GM12878 (cell line): ENCODE data around the gene TSSC4. TPM values are rescaled to one million over a fixed set of nuclear protein-coding genes. Genes with fewer than 3 reads are reported as not detected.
A peak's percentile ranks its signal among the peaks of the same experiment; 100 is the strongest.

Experiments
- ATAC-seq: fragments of 200-7000 bp; cut with Tn5 transposase; 3 replicates; pipeline ENCODE4 v1.9.1; 2020; ENCODE audit warnings: mild to moderate bottlenecking, moderate library complexity
- BruUV-seq: library from RNA; stranded (reverse); fragments of 400-500 nt; replicated peaks from 2 replicates; lab custom pipeline; 2021; lab: Mats Ljungman, UMichigan
- CTCF ChIA-PET: fragments of 300-600 bp; sonication (Branson Sonifier 250); formaldehyde crosslinking; extraction: SDS; loops from one replicate; lab custom pipeline; 2021; ENCODE audit warnings: inconsistent platforms; lab: Yijun Ruan, JAX
- POLR2A ChIA-PET: fragments of 350-600 bp; formaldehyde crosslinking; extraction: SDS; loops from one replicate; lab custom pipeline; 2021; ENCODE audit warnings: inconsistent platforms; lab: Charles Lee
- RAD21 ChIA-PET: fragments of 300-600 bp; sonication (Branson Sonifier 250); formaldehyde crosslinking; loops from one replicate; lab custom pipeline; 2023; ENCODE audit warnings: antibody characterized with exemption; ENCODE audit not compliant: unreplicated experiment; lab: Charles Lee
- SMC1A ChIA-PET: fragments of 300-600 bp; sonication (Branson Sonifier 250); formaldehyde crosslinking; loops from one replicate; lab custom pipeline; 2023; ENCODE audit not compliant: unreplicated experiment, uncharacterized antibody; lab: Charles Lee
- DNase-seq: peaks from one replicate; pipeline ENCODE4 v3.0.0-alpha.2; 2011; ENCODE audit warnings: low read depth, low spot score
- FAIRE-seq: peaks from 3 replicates; lab custom pipeline; 2011; peaks lifted over from hg19 to GRCh38; lab: Jason Lieb, UNC
- H2AFZ ChIP-seq: 2 replicates; pipeline ENCODE4 v1.6.0; 2011; ENCODE audit warnings: low read depth, low read length, control low read depth; ENCODE audit not compliant: control insufficient read depth
- H3K27ac ChIP-seq: 2 replicates; pipeline ENCODE4 v1.5.1; 2011; ENCODE audit warnings: control low read depth; ENCODE audit not compliant: control insufficient read depth, insufficient read depth
- H3K27me3 ChIP-seq, 2 experiments: replicated peaks in 1 of 2; 2 replicates each; pipeline versions ENCODE4 v1.6.0 to v1.6.1; 2011; ENCODE audit warnings: low read length in 1 of 2; ENCODE audit not compliant: control insufficient read depth in 2 of 2, insufficient read depth in 2 of 2
- H3K36me3 ChIP-seq, 2 experiments: 2 replicates each; pipeline ENCODE4 v1.5.1; 2011; ENCODE audit warnings: low read length in 1 of 2; ENCODE audit not compliant: control insufficient read depth in 2 of 2, insufficient read depth in 2 of 2
- H3K4me1 ChIP-seq: 2 replicates; pipeline ENCODE4 v1.6.1; 2011; ENCODE audit warnings: mild to moderate bottlenecking, low read length, moderate library complexity, mixed read lengths; ENCODE audit not compliant: control insufficient read depth, insufficient read depth
- H3K4me2 ChIP-seq: 2 replicates; pipeline ENCODE4 v1.6.0; 2011; ENCODE audit warnings: control low read depth; ENCODE audit not compliant: control insufficient read depth, insufficient read depth
- H3K4me3 ChIP-seq: fragments of 200-600 bp; sonication (generic); 2 replicates; pipeline ENCODE4 v1.5.1; 2016
- H3K79me2 ChIP-seq: 2 replicates; pipeline ENCODE4 v1.6.0; 2011; ENCODE audit warnings: low read length; ENCODE audit not compliant: control insufficient read depth, insufficient read depth
- H3K9ac ChIP-seq: 2 replicates; pipeline ENCODE4 v1.8.0; 2011; ENCODE audit warnings: low read length, control low read depth, mixed read lengths; ENCODE audit not compliant: control insufficient read depth, insufficient read depth
- H3K9me3 ChIP-seq: replicated peaks from 3 replicates; pipeline ENCODE4 v1.5.1; 2011; ENCODE audit warnings: mild to moderate bottlenecking, low read length; ENCODE audit not compliant: control insufficient read depth, insufficient read depth
- H4K20me1 ChIP-seq: 2 replicates; pipeline ENCODE4 v1.6.0; 2011; ENCODE audit not compliant: control insufficient read depth, insufficient read depth
- CHD1 ChIP-seq: IDR thresholded peaks from 2 replicates; pipeline ENCODE4 v1.6.1; 2012; ENCODE audit warnings: low read depth, low read length, improper control_type of control experiment
- POU2F2 ChIP-seq: IDR thresholded peaks from 3 replicates; pipeline ENCODE4 v1.6.1; 2011; ENCODE audit warnings: low read depth, mild to moderate bottlenecking, low read length, borderline replicate concordance
- RELA ChIP-seq: fragments of 450-650 bp; IDR thresholded peaks from 2 replicates; pipeline ENCODE4 v1.8.0; 2014; ENCODE audit warnings: borderline replicate concordance; ENCODE audit not compliant: partially characterized antibody
- WGBS: methylation state at CpG from one replicate; pipeline ENCODE4 v1.1.6; 2016; ENCODE audit warnings: low lambda C conversion rate; ENCODE audit not compliant: insufficient replicate concordance, insufficient coverage; ENCODE audit errors: missing lambda C conversion rate; 5-methylcytosine and 5-hydroxymethylcytosine counted together
- in situ Hi-C: fragments of 300-500 bp; cut with MboI; formaldehyde crosslinking; loops from 9 replicates; pipeline ENCODE4 v1.14.3; 2018; ENCODE audit warnings: mixed read lengths
- intact Hi-C: fragments of 100-400 bp; cut with micrococcal nuclease; formaldehyde crosslinking; loops from one replicate; pipeline ENCODE4 v1.14.2; 2022; ENCODE audit not compliant: unreplicated experiment
- polyA plus RNA-seq, 11 experiments: library from polyadenylated mRNA; depleted of rRNA in 4 of 11; unstranded in 6 of 11; stranded (reverse) in 5 of 11; fragments of >200 nt; fragmentation: Nextera tagmentation in 4 of 11; fragmentation: Illumina TruSeq in 1 of 11; extraction: Ambion mirVana in 4 of 11; extraction: Trizol in 1 of 11; gene quantifications; 1 replicate in 1 of 11; 2 replicates in 10 of 11; pipeline versions ENCODE4 v1.2.1 to v1.2.3, GENCODE V29; 2011 to 2016; ENCODE audit warnings: inconsistent platforms in 2 of 11, missing spikeins in 2 of 11, low read depth in 1 of 11
- total RNA-seq, 4 experiments: library from RNA; depleted of rRNA in 3 of 4; stranded (reverse); fragments of >200 nt in 3 of 4; fragmentation: Illumina TruSeq in 1 of 4; extraction: Trizol in 1 of 4; gene quantifications; 2 replicates each; pipeline versions ENCODE4 v1.2.1 to v1.2.3, GENCODE V29; 2013 to 2021
- TF ChIP-seq, protein P1 (sequence below): fragments of 450-650 bp; IDR thresholded peaks from 2 replicates; pipeline ENCODE4 v1.6.1; 2014; ENCODE audit warnings: mild to moderate bottlenecking

TSSC4 gene
- total and polyA plus RNA-seq, 10 of the 15 experiments (the other 5 are each of a cell fraction or from before 2014, with no cell fraction given), result 0.69 to 70.1 (median 25.7) TPM

GRCh38 chr11:2399488-2400068, 972 bp upstream of the TSSC4 start:
- peak overlapping the region; percentile 89 for H3K27ac ChIP-seq
- TF ChIP-seq RELA, result no peak
- no peak for TF ChIP-seq CHD1
- no peak for TF ChIP-seq POU2F2
- TF ChIP-seq, protein P1, sequence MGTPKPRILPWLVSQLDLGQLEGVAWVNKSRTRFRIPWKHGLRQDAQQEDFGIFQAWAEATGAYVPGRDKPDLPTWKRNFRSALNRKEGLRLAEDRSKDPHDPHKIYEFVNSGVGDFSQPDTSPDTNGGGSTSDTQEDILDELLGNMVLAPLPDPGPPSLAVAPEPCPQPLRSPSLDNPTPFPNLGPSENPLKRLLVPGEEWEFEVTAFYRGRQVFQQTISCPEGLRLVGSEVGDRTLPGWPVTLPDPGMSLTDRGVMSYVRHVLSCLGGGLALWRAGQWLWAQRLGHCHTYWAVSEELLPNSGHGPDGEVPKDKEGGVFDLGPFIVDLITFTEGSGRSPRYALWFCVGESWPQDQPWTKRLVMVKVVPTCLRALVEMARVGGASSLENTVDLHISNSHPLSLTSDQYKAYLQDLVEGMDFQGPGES, result no peak
- H3K36me3 ChIP-seq, result peaks cover 5 to 24% of the 10 kb centered on the region in 2 experiments; a peak in 3 of 4 replicates
- peak overlapping the region; percentile 93 for H3K9ac ChIP-seq
- in situ Hi-C loops (loop anchor here (25.0 kb wide), 1 partner anchor 1587 kb away; the partner anchor contains the start of genes PIDD1, PNPLA2 and RPLP2), intact Hi-C loops (loop anchor here (5.0 kb wide), 1 partner anchor 547 kb away; the partner anchor contains the start of gene LSP1)
- peak overlapping the region; percentile 96 for H3K4me2 ChIP-seq
- no peaks in the 10 kb centered on the region for H4K20me1 ChIP-seq
- peak overlapping the region; percentile 72 for H3K4me3 ChIP-seq
- H3K79me2 ChIP-seq, result peaks cover 24% of the 10 kb centered on the region
- ChIA-PET RAD21 (interaction anchor here (3.1 to 3.5 kb wide), 2 partner anchors 12 to 94 kb away, joined by 15 to 18 read pairs; no protein-coding TSS in a partner anchor), POLR2A (interaction anchor here (0.5 to 3.4 kb wide), 3 partner anchors 12 to 94 kb away, joined by 4 to 33 read pairs (median 10); no protein-coding TSS in a partner anchor), CTCF (interaction anchor here (1.0 to 5.1 kb wide), 7 partner anchors 12 to 132 kb away, joined by 3 to 37 read pairs (median 7); no protein-coding TSS in a partner anchor), SMC1A (interaction anchor here (1.6 to 3.4 kb wide), 3 partner anchors 12 to 95 kb away, joined by 6 to 16 read pairs (median 12); no protein-coding TSS in a partner anchor)
- FAIRE-seq, result no peak
- peak overlapping the region; percentile 56 for H2AFZ ChIP-seq
- no TSS peak for BruUV-seq
- ATAC-seq, result peak; percentile 26
- DNase-seq, result no peak
- 6% methylated on average over 20 of the region's 23 CpGs for WGBS
- H3K27me3 ChIP-seq, result no peaks in the 10 kb centered on the region
- peaks cover 12% of the 10 kb centered on the region for H3K4me1 ChIP-seq
- no peaks in the 10 kb centered on the region for H3K9me3 ChIP-seq
